WTC11 (cell line): Measurements from ENCODE around the gene ZNF423. TPM values are rescaled to one million over a fixed set of nuclear protein-coding genes. Genes with fewer than 3 reads are reported as not detected.

Experiments
- ATAC-seq: fragments of 200-7000 bp; cut with Tn5 transposase; 2 replicates; pipeline ENCODE4 v1.10.0; 2021; ENCODE audit warnings: mild to moderate bottlenecking, moderate library complexity
- CTCF ChIA-PET: fragments of 300-600 bp; sonication (Branson Sonifier 250); formaldehyde crosslinking; loops from one replicate; lab custom pipeline; 2021; ENCODE audit warnings: antibody characterized with exemption; lab: Charles Lee
- POLR2A ChIA-PET: fragments of 350-600 bp; sonication (Branson Sonifier 250); formaldehyde crosslinking; loops from one replicate; lab custom pipeline; 2021; ENCODE audit warnings: antibody characterized with exemption; lab: Charles Lee
- DNase-seq: peaks from one replicate; pipeline ENCODE4 v3.0.0; 2021; ENCODE audit warnings: low spot score
- H3K27ac Mint-ChIP-seq: 2 replicates; pipeline ENCODE4 v1.8.0; 2021; ENCODE audit warnings: mixed read lengths
- H3K27me3 Mint-ChIP-seq: 2 replicates; pipeline ENCODE4 v1.8.0; 2021; ENCODE audit warnings: low read depth, mild to moderate bottlenecking, moderate library complexity, mixed read lengths
- H3K36me3 Mint-ChIP-seq: 2 replicates; pipeline ENCODE4 v1.8.0; 2021; ENCODE audit warnings: mixed read lengths
- H3K4me1 Mint-ChIP-seq: 2 replicates; pipeline ENCODE4 v1.8.0; 2022; ENCODE audit warnings: mixed read lengths
- H3K4me3 Mint-ChIP-seq: 2 replicates; pipeline ENCODE4 v1.8.0; 2021; ENCODE audit warnings: mild to moderate bottlenecking, moderate library complexity, mixed read lengths
- H3K9me3 Mint-ChIP-seq: 2 replicates; pipeline ENCODE4 v1.8.0; 2021; ENCODE audit warnings: mixed read lengths
- EMX1 ChIP-seq: fragments of 250-450 bp; sonication (Bioruptor Pico); IDR thresholded peaks from 2 replicates; pipeline ENCODE4 v1.8.0; 2021; ENCODE audit warnings: mild to moderate bottlenecking
- FOXJ3 ChIP-seq: sonication (generic); formaldehyde crosslinking; IDR thresholded peaks from 2 replicates; pipeline ENCODE4 v1.9.0; 2021; ENCODE audit warnings: missing genetic modification reagents, mild to moderate bottlenecking, borderline replicate concordance
- GTF2I ChIP-seq: fragments of 250-450 bp; sonication (Bioruptor Pico); conservative IDR thresholded peaks from 2 replicates; pipeline ENCODE4 v1.4.0; 2021; ENCODE audit warnings: mild to moderate bottlenecking
- OVOL2 ChIP-seq: fragments of 250-450 bp; sonication (Bioruptor Pico); IDR thresholded peaks from 2 replicates; pipeline ENCODE4 v1.9.0; 2021; ENCODE audit warnings: mild to moderate bottlenecking, borderline replicate concordance
- PRRX2 ChIP-seq: fragments of 250-450 bp; sonication (Bioruptor Pico); IDR thresholded peaks from 2 replicates; pipeline ENCODE4 v1.8.0; 2021; ENCODE audit warnings: mild to moderate bottlenecking
- RORB ChIP-seq: fragments of 250-450 bp; sonication (Bioruptor Pico); IDR thresholded peaks from 2 replicates; pipeline ENCODE4 v1.9.0; 2021; ENCODE audit warnings: mild to moderate bottlenecking
- TEAD1 ChIP-seq: sonication (generic); formaldehyde crosslinking; IDR thresholded peaks from 2 replicates; pipeline ENCODE4 v1.8.0; 2022; ENCODE audit warnings: mild to moderate bottlenecking, missing genetic modification reagents
- USF2 ChIP-seq: sonication (generic); formaldehyde crosslinking; IDR thresholded peaks from 2 replicates; pipeline ENCODE4 v1.8.1; 2023; ENCODE audit warnings: mild to moderate bottlenecking, missing genetic modification reagents, moderate library complexity
- ZNF121 ChIP-seq: sonication (generic); formaldehyde crosslinking; IDR thresholded peaks from 2 replicates; pipeline ENCODE4 v1.8.0; 2023; ENCODE audit warnings: missing genetic modification reagents
- ZNF219 ChIP-seq: sonication (generic); formaldehyde crosslinking; IDR thresholded peaks from 2 replicates; pipeline ENCODE4 v1.8.0; 2023; ENCODE audit warnings: missing genetic modification reagents, mild to moderate bottlenecking, borderline replicate concordance
- ZNF232 ChIP-seq: sonication (generic); formaldehyde crosslinking; IDR thresholded peaks from 2 replicates; pipeline ENCODE4 v1.8.0; 2022; ENCODE audit warnings: mild to moderate bottlenecking, missing genetic modification reagents
- ZNF416 ChIP-seq: fragments of 250-450 bp; sonication (Bioruptor Pico); IDR thresholded peaks from 2 replicates; pipeline ENCODE4 v1.9.0; 2021; ENCODE audit warnings: mild to moderate bottlenecking, inconsistent platforms
- ZNF423 ChIP-seq: fragments of 250-450 bp; sonication (Bioruptor Pico); IDR thresholded peaks from 2 replicates; pipeline ENCODE4 v2.1.2; 2022; ENCODE audit warnings: mild to moderate bottlenecking, moderate library complexity
- ZNF532 ChIP-seq: fragments of 250-450 bp; sonication (Bioruptor Pico); IDR thresholded peaks from 2 replicates; pipeline ENCODE4 v1.9.0; 2021; ENCODE audit warnings: mild to moderate bottlenecking, borderline replicate concordance
- total RNA-seq: library from RNA; stranded (reverse); gene quantifications from 3 replicates; pipeline ENCODE4 v1.2.3, GENCODE V29; 2021
- TF ChIP-seq, protein P1 (sequence below): sonication (generic); formaldehyde crosslinking; IDR thresholded peaks from 2 replicates; pipeline ENCODE4 v1.8.0; 2022; ENCODE audit warnings: mild to moderate bottlenecking, missing genetic modification reagents
- TF ChIP-seq, protein P2 (sequence below): sonication (generic); formaldehyde crosslinking; IDR thresholded peaks from 2 replicates; pipeline ENCODE4 v1.8.0; 2022; ENCODE audit warnings: mild to moderate bottlenecking, missing genetic modification reagents

The ZNF423 gene
- total RNA-seq, 1 experiment from 2014 or later = 38.8 TPM

GRCh38 chr16:49520492-49521038 lies 335.3 kb downstream of the ZNF423 start (continued):
- no peak for TF ChIP-seq EMX1 (CRISPR knock-in tag)
- no peak for TF ChIP-seq ZNF532 (CRISPR knock-in tag)
- TF ChIP-seq ZNF121 (CRISPR knock-in tag) = no peak
- TF ChIP-seq, all 79 proteins: peak for 0

- POLR2A ChIA-PET = no interaction called here
Measured at GRCh38 chr16:49519741-49520140, 336.2 kb downstream of the ZNF423 start.

GRCh38 chr16:49519008-49519656 lies 336.8 kb downstream of the ZNF423 start:
- Mint-ChIP-seq H3K36me3 (peaks cover 4% of the 10 kb centered on the region; the same call in 1 of the 2 replicates), H3K27me3 (no peaks in the 10 kb centered on the region), H3K27ac (no peak overlapping the region), H3K4me1 (peaks cover 7% of the 10 kb centered on the region), H3K9me3 (no peaks in the 10 kb centered on the region), H3K4me3 (no peak overlapping the region)
- ATAC-seq (no peak), DNase-seq (no peak)
- TF ChIP-seq USF2 (CRISPR knock-in tag) = no peak
- TF ChIP-seq ZNF219 (CRISPR knock-in tag) = no peak
- ChIA-PET POLR2A (no interaction called here), CTCF (no interaction called here)

More at GRCh38 chr16:49519741-49520140, 336.2 kb downstream of the ZNF423 start:
- TF ChIP-seq PRRX2 (CRISPR knock-in tag) = no peak
- TF ChIP-seq ZNF416 (CRISPR knock-in tag) = no peak
- TF ChIP-seq GTF2I (CRISPR knock-in tag) = 0 out of 2 replicates have a peak, but pooled peaks have one; percentile 17
- TF ChIP-seq, all 79 proteins: peak for 1
- H3K27ac Mint-ChIP-seq = no peak overlapping the region
- DNase-seq = no peak
- no peak overlapping the region for H3K4me3 Mint-ChIP-seq
- peaks cover 7% of the 10 kb centered on the region for H3K4me1 Mint-ChIP-seq
- H3K27me3 Mint-ChIP-seq = no peaks in the 10 kb centered on the region
- CTCF ChIA-PET = interaction anchor here (1.0 to 1.5 kb wide), 3 partner anchors 73 to 357 kb away, joined by 3 to 4 read pairs (median 3); no protein-coding TSS in a partner anchor
- ATAC-seq = no peak
- H3K9me3 Mint-ChIP-seq = no peaks in the 10 kb centered on the region
- H3K36me3 Mint-ChIP-seq = peaks cover 4% of the 10 kb centered on the region; the same call in 1 of the 2 replicates

DNA sequence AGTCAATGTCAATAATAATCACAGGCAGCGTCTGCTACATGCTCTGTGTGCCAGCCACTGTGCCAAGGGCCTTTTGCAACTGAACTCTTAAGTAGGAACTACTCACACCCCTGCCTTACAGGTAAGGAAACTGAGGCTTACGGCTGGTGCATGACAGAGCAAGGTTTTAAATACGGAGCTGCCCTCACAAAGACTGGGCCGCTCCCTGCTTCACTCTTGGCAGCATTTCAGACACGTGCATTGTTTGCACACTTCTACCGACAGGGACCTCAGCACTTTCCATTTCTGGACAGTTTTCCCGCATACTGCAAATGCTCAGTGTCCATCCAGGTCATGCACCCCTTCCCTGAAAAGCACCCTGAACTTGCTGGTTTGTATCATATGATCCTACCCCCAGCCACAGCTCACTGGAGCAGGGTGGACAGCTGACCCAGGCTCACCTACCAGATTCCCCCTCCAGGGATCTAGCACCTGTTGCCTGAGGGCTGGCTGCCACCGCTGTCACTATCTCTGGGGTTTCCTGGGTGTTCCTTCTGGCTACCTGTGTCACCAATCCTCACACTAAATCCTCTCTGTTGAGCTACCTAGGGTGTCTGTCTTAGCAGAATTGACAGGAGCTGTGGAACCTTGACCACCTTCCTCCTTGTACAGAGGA lies 339.4 kb downstream of the ZNF423 start:
- H3K27ac Mint-ChIP-seq = no peak overlapping the region
- no peaks in the 10 kb centered on the region for H3K27me3 Mint-ChIP-seq
- TF ChIP-seq ZNF121 (CRISPR knock-in tag) (no peak), RORB (CRISPR knock-in tag) (no peak), ZNF532 (CRISPR knock-in tag) (no peak), ZNF423 (CRISPR knock-in tag) (no peak), ZNF232 (CRISPR knock-in tag) (no peak), OVOL2 (CRISPR knock-in tag) (no peak), TEAD1 (CRISPR knock-in tag) (no peak), FOXJ3 (CRISPR knock-in tag) (no peak)
- TF ChIP-seq, protein P1, sequence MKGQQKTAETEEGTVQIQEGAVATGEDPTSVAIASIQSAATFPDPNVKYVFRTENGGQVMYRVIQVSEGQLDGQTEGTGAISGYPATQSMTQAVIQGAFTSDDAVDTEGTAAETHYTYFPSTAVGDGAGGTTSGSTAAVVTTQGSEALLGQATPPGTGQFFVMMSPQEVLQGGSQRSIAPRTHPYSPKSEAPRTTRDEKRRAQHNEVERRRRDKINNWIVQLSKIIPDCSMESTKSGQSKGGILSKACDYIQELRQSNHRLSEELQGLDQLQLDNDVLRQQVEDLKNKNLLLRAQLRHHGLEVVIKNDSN (CRISPR knock-in tag) = no peak
- TF ChIP-seq, protein P2, sequence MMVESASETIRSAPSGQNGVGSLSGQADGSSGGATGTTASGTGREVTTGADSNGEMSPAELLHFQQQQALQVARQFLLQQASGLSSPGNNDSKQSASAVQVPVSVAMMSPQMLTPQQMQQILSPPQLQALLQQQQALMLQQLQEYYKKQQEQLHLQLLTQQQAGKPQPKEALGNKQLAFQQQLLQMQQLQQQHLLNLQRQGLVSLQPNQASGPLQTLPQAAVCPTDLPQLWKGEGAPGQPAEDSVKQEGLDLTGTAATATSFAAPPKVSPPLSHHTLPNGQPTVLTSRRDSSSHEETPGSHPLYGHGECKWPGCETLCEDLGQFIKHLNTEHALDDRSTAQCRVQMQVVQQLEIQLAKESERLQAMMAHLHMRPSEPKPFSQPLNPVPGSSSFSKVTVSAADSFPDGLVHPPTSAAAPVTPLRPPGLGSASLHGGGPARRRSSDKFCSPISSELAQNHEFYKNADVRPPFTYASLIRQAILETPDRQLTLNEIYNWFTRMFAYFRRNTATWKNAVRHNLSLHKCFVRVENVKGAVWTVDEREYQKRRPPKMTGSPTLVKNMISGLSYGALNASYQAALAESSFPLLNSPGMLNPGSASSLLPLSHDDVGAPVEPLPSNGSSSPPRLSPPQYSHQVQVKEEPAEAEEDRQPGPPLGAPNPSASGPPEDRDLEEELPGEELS (CRISPR knock-in tag) = no peak

More for the DNA sequence above, 339.4 kb downstream of the ZNF423 start:
- no peak for DNase-seq
- CTCF ChIA-PET = interaction anchor here (0.6 to 1.2 kb wide), 3 partner anchors 24 to 172 kb away, joined by 3 to 6 read pairs (median 5); no protein-coding TSS in a partner anchor
- Mint-ChIP-seq H3K4me1 (no peaks in the 10 kb centered on the region), H3K36me3 (no peaks in the 10 kb centered on the region; the same call in none of the 2 replicates), H3K4me3 (no peak overlapping the region), H3K9me3 (no peaks in the 10 kb centered on the region)
- POLR2A ChIA-PET = no interaction called here
- ATAC-seq = no peak
